OCI-LY1 (cell line): ENCODE results near the gene ITSN1.

Source experiments
- H2AFZ ChIP-seq: fragments of 200-600 bp; sonication (generic), shearing (Covaris generic); 2 replicates; pipeline ENCODE4 v1.6.0; 2014; ENCODE audit warnings: antibody characterized with exemption, mild to moderate bottlenecking, low read length
- H3F3A ChIP-seq: fragments of 200-600 bp; sonication (generic), shearing (Covaris generic); 2 replicates; pipeline ENCODE4 v1.6.0; 2014; ENCODE audit warnings: mild to moderate bottlenecking, antibody characterized with exemption, low read length, moderate library complexity; ENCODE audit not compliant: insufficient read depth
- H3K27ac ChIP-seq: fragments of 200-600 bp; sonication (generic); 2 replicates; pipeline ENCODE4 v1.5.1; 2014; ENCODE audit warnings: low read length, mixed run types, mild to moderate bottlenecking, low read depth; ENCODE audit not compliant: poor library complexity, severe bottlenecking
- H3K27me3 ChIP-seq: fragments of 200-600 bp; sonication (generic); 2 replicates; pipeline ENCODE4 v1.6.0; 2014; ENCODE audit warnings: antibody characterized with exemption, mild to moderate bottlenecking, low read length, moderate library complexity; ENCODE audit not compliant: insufficient read depth
- H3K36me3 ChIP-seq: fragments of 200-600 bp; sonication (generic); 2 replicates; pipeline ENCODE4 v1.6.1; 2014; ENCODE audit warnings: mild to moderate bottlenecking, antibody characterized with exemption, low read length, moderate library complexity, mixed read lengths; ENCODE audit not compliant: insufficient read depth
- H3K4me1 ChIP-seq: fragments of 200-600 bp; sonication (generic); 2 replicates; pipeline ENCODE4 v1.5.1; 2014; ENCODE audit warnings: mild to moderate bottlenecking, low read length, moderate library complexity; ENCODE audit not compliant: insufficient read depth, severe bottlenecking
- H3K4me2 ChIP-seq: fragments of 200-600 bp; sonication (generic), shearing (Covaris generic); 2 replicates; pipeline ENCODE4 v1.6.1; 2014; ENCODE audit warnings: low read length
- H3K4me3 ChIP-seq: fragments of 200-600 bp; sonication (generic); 2 replicates; pipeline ENCODE4 v1.5.1; 2014; ENCODE audit warnings: low read length, low read depth, mild to moderate bottlenecking, mixed read lengths; ENCODE audit not compliant: poor library complexity, severe bottlenecking
- H3K79me2 ChIP-seq: fragments of 200-600 bp; shearing (Covaris generic); 2 replicates; pipeline ENCODE4 v1.6.1; 2016; ENCODE audit warnings: mixed run types, low read length, mixed read lengths; ENCODE audit not compliant: insufficient read depth
- H3K9ac ChIP-seq: fragments of 200-600 bp; sonication (generic), shearing (Covaris generic); 2 replicates; pipeline ENCODE4 v1.6.1; 2014; ENCODE audit warnings: mild to moderate bottlenecking, low read length, mixed read lengths
- H3K9me2 ChIP-seq: fragments of 200-600 bp; sonication (generic), shearing (Covaris generic); 2 replicates; pipeline ENCODE4 v1.6.1; 2014; ENCODE audit warnings: low read depth, mild to moderate bottlenecking, low read length, mixed read lengths
- H3K9me3 ChIP-seq: fragments of 200-600 bp; shearing (Covaris generic); 2 replicates; pipeline ENCODE4 v1.6.1; 2014; ENCODE audit warnings: low read length, mixed read lengths
- H4K20me1 ChIP-seq: fragments of 200-600 bp; sonication (generic), shearing (Covaris generic); 2 replicates; pipeline ENCODE4 v1.6.0; 2016; ENCODE audit warnings: mild to moderate bottlenecking, low read length; ENCODE audit not compliant: insufficient read depth
- EZH2 ChIP-seq: fragments of 200-600 bp; sonication (generic), shearing (Covaris generic); IDR thresholded peaks from 2 replicates; pipeline ENCODE4 v1.8.0; 2017; ENCODE audit warnings: borderline replicate concordance, mixed run types, mild to moderate bottlenecking, antibody characterized with exemption, low read length, moderate library complexity, mixed read lengths
- TF ChIP-seq, protein P1 (sequence below): fragments of 200-600 bp; sonication (generic), shearing (Covaris generic); IDR thresholded peaks from 2 replicates; pipeline ENCODE4 v1.5.1; 2017; ENCODE audit warnings: mild to moderate bottlenecking, antibody characterized with exemption, low read length, moderate library complexity, mixed read lengths

The ITSN1 gene

DNA sequence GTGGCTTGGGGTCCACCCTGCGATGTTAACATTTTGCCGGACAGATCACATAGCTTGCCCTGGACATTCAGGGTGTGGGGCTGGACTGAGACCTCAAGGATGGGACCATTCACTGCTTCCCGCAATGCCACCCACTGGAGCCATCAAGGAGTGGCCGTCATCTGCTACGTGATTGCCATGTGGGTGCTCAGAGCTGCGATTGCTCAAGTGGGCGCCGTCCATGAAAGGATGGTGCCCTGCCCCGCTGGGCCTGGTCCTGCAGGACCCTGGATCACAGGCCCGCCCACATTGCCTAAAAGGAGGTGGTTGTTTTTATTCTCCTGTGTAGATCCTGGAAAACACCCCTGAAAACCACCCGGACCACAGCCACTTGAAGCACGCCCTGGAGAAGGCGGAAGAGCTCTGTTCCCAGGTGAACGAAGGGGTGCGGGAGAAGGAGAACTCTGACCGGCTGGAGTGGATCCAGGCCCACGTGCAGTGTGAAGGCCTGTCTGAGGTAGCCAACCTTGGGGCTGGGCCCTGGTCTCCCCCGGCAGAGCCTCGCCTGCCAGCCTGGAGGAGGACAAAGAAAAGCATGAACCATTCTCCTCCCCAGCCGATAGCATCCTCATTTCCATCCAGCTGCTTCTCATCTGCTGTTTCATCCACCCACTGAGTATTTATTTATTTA, 232.9 kb downstream of the ITSN1 start:
- TF ChIP-seq, protein P1, sequence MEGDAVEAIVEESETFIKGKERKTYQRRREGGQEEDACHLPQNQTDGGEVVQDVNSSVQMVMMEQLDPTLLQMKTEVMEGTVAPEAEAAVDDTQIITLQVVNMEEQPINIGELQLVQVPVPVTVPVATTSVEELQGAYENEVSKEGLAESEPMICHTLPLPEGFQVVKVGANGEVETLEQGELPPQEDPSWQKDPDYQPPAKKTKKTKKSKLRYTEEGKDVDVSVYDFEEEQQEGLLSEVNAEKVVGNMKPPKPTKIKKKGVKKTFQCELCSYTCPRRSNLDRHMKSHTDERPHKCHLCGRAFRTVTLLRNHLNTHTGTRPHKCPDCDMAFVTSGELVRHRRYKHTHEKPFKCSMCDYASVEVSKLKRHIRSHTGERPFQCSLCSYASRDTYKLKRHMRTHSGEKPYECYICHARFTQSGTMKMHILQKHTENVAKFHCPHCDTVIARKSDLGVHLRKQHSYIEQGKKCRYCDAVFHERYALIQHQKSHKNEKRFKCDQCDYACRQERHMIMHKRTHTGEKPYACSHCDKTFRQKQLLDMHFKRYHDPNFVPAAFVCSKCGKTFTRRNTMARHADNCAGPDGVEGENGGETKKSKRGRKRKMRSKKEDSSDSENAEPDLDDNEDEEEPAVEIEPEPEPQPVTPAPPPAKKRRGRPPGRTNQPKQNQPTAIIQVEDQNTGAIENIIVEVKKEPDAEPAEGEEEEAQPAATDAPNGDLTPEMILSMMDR = no peak
- TF ChIP-seq EZH2 = no peak
- Histone ChIP-seq H3K9me2 (no peaks in the 10 kb centered on the region), H3K9me3 (no peaks in the 10 kb centered on the region), H3K27ac (no peak overlapping the region), H3K36me3 (no peaks in the 10 kb centered on the region), H3K27me3 (no peaks in the 10 kb centered on the region), H3K4me1 (no peaks in the 10 kb centered on the region), H3K4me3 (no peak overlapping the region), H2AFZ (no peak overlapping the region), H3K4me2 (no peak overlapping the region), H3F3A (no peaks in the 10 kb centered on the region), H3K79me2 (no peaks in the 10 kb centered on the region), H4K20me1 (no peaks in the 10 kb centered on the region), H3K9ac (no peak overlapping the region)

DNA sequence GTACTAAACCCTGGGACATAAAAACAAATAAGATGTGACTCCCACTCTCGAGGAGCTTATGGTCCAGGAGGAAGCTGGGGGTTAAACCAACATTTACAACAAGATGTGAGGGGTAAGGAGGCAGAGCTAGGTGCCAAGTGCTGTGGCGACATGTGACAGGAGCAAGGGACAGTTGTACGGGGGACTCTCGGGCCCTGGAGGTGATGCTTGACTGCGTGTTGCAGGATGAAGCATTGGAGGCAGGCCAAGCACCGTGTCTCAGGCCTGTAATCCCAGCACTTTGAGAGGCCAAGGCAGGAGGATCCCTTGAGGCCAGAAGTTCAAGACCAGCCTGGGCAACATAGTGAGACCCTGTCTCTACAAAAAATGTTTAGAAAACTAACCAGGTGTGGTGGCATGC, 236.5 kb downstream of the ITSN1 start:
- Histone ChIP-seq H3K4me1 (no peaks in the 10 kb centered on the region), H3K4me3 (no peak overlapping the region), H4K20me1 (no peaks in the 10 kb centered on the region), H3K27ac (no peak overlapping the region), H3K36me3 (no peaks in the 10 kb centered on the region), H3K9ac (no peak overlapping the region), H3K4me2 (no peak overlapping the region), H3K79me2 (no peaks in the 10 kb centered on the region), H3K9me3 (no peaks in the 10 kb centered on the region), H3K9me2 (no peaks in the 10 kb centered on the region), H3K27me3 (no peaks in the 10 kb centered on the region), H2AFZ (no peak overlapping the region), H3F3A (no peaks in the 10 kb centered on the region)
- TF ChIP-seq, protein P1 = no peak
- no peak for TF ChIP-seq EZH2

DNA sequence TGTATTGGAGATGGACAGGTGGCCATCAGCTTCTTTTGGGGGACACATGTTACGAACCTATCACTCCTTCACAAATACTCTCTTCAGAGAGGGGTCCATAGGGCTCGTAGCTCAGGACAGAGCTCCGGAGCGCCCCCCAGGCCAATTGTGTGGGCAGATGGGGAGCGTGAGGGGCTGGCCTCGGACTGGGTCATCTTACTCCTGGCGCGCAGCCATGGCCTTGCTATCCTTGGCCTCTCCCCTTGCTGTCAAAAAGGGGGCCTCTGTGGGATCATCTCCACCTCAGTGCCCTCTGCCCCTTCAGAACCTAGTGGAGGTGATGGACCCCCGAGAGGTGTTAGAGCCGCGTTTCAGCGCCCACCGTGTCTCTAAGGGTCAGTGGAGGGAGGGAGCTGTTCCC, 238.3 kb downstream of the ITSN1 start:
- Histone ChIP-seq H3K36me3 (no peaks in the 10 kb centered on the region), H3F3A (no peaks in the 10 kb centered on the region), H3K9me2 (no peaks in the 10 kb centered on the region), H3K4me2 (no peak overlapping the region), H3K4me3 (no peak overlapping the region), H3K4me1 (no peaks in the 10 kb centered on the region), H3K9ac (no peak overlapping the region), H4K20me1 (no peaks in the 10 kb centered on the region), H3K27me3 (no peaks in the 10 kb centered on the region), H3K79me2 (no peaks in the 10 kb centered on the region), H3K9me3 (no peaks in the 10 kb centered on the region), H3K27ac (no peak overlapping the region), H2AFZ (no peak overlapping the region)
- TF ChIP-seq, protein P1 = no peak
- no peak for TF ChIP-seq EZH2
